Neural cell (in vitro differentiated cells): ENCODE measurements around the gene HIVEP2. TPM values are rescaled to one million over a fixed set of nuclear protein-coding genes. Genes with fewer than 3 reads are reported as not detected.

Experiments used
- H2AFZ ChIP-seq: fragments of 200-600, 300-800 bp; sonication (generic), shearing (Covaris generic); 2 replicates; pipeline ENCODE4 v1.6.0; 2014; ENCODE audit warnings: low read depth, mild to moderate bottlenecking, antibody characterized with exemption, low read length, moderate library complexity
- H3F3A ChIP-seq: fragments of 200-600 bp; shearing (Covaris generic); 2 replicates; pipeline ENCODE4 v1.6.1; 2016; ENCODE audit warnings: mild to moderate bottlenecking, moderate library complexity, mixed read lengths, antibody characterized with exemption, low read length; ENCODE audit not compliant: insufficient read depth, poor library complexity, severe bottlenecking
- H3K27ac ChIP-seq: fragments of 200-600, 300-800 bp; sonication (generic), shearing (Covaris generic); 2 replicates; pipeline ENCODE4 v1.5.1; 2014; ENCODE audit warnings: mild to moderate bottlenecking, low read length, moderate library complexity
- H3K27me3 ChIP-seq: fragments of 300-800, 200-600 bp; sonication (generic), shearing (Covaris generic); 2 replicates; pipeline ENCODE4 v1.6.0; 2014; ENCODE audit warnings: mild to moderate bottlenecking, low read depth, low read length, moderate library complexity; ENCODE audit not compliant: insufficient read depth
- H3K36me3 ChIP-seq: fragments of 300-800, 200-600 bp; sonication (generic), shearing (Covaris generic); 2 replicates; pipeline ENCODE4 v1.5.1; 2014; ENCODE audit warnings: mild to moderate bottlenecking, antibody characterized with exemption, low read length, moderate library complexity; ENCODE audit not compliant: insufficient read depth
- H3K4me2 ChIP-seq: fragments of 300-800, 200-600 bp; sonication (generic), shearing (Covaris generic); 2 replicates; pipeline ENCODE4 v1.6.0; 2014; ENCODE audit warnings: mild to moderate bottlenecking, low read length
- H3K4me3 ChIP-seq: fragments of 300-800, 200-600 bp; sonication (generic), shearing (Covaris generic); 2 replicates; pipeline ENCODE4 v1.5.1; 2014; ENCODE audit warnings: mild to moderate bottlenecking, low read length, moderate library complexity
- H3K79me2 ChIP-seq: fragments of 200-600 bp; shearing (Covaris generic); replicated peaks from 2 replicates; pipeline ENCODE4 v1.6.0; 2014; ENCODE audit warnings: mild to moderate bottlenecking, low read length, moderate library complexity; ENCODE audit not compliant: insufficient read depth
- H3K9ac ChIP-seq: fragments of 300-800, 200-600 bp; sonication (generic), shearing (Covaris generic); 2 replicates; pipeline ENCODE4 v1.6.1; 2016; ENCODE audit warnings: mild to moderate bottlenecking, low read length, mixed read lengths
- H3K9me2 ChIP-seq: fragments of 200-600 bp; shearing (Covaris generic); 2 replicates; pipeline ENCODE4 v1.6.1; 2016; ENCODE audit warnings: mild to moderate bottlenecking, low read length, mixed read lengths; ENCODE audit not compliant: insufficient read depth
- H3K9me3 ChIP-seq: fragments of 200-600, 300-800 bp; sonication (generic), shearing (Covaris generic); 2 replicates; pipeline ENCODE4 v1.6.1; 2016; ENCODE audit warnings: mild to moderate bottlenecking, mixed run types, low read length, moderate library complexity, mixed read lengths
- H4K20me1 ChIP-seq: fragments of 200-600 bp; shearing (Covaris generic); 2 replicates; pipeline ENCODE4 v1.6.1; 2016; ENCODE audit warnings: mild to moderate bottlenecking, mixed run types; ENCODE audit not compliant: insufficient read depth
- EP300 ChIP-seq: fragments of 450-650 bp; conservative IDR thresholded peaks from 2 replicates; pipeline ENCODE4 v1.6.1; 2014; ENCODE audit warnings: antibody characterized with exemption, mild to moderate bottlenecking, moderate library complexity; ENCODE audit not compliant: poor library complexity, severe bottlenecking
- EZH2 ChIP-seq: fragments of 200-600, 300-800 bp; shearing (Covaris generic), sonication (generic); IDR thresholded peaks from 2 replicates; pipeline ENCODE4 v1.6.1; 2014; ENCODE audit warnings: antibody characterized with exemption, low read length, borderline replicate concordance, mild to moderate bottlenecking; ENCODE audit not compliant: insufficient read depth, poor library complexity, severe bottlenecking
- MXI1 ChIP-seq: fragments of 450-650 bp; conservative IDR thresholded peaks from 2 replicates; pipeline ENCODE4 v1.6.1; 2014; ENCODE audit warnings: antibody characterized with exemption, mild to moderate bottlenecking; ENCODE audit not compliant: poor library complexity, severe bottlenecking
- POLR2AphosphoS5 ChIP-seq: IDR thresholded peaks from 2 replicates; pipeline ENCODE4 v1.6.1; 2012
- RAD21 ChIP-seq: fragments of 450-650 bp; conservative IDR thresholded peaks from 2 replicates; pipeline ENCODE4 v1.6.1; 2014; ENCODE audit warnings: antibody characterized with exemption, mild to moderate bottlenecking, moderate library complexity
- SMC3 ChIP-seq: fragments of 450-650 bp; conservative IDR thresholded peaks from 2 replicates; pipeline ENCODE4 v1.6.1; 2014; ENCODE audit warnings: antibody characterized with exemption, mild to moderate bottlenecking, moderate library complexity; ENCODE audit not compliant: poor library complexity
- TAF1 ChIP-seq: IDR thresholded peaks from 2 replicates; pipeline ENCODE4 v1.6.1; 2012; ENCODE audit warnings: low read depth
- polyA plus RNA-seq: library from polyadenylated mRNA; depleted of rRNA; stranded (reverse); fragments of >200 nt; gene quantifications from 2 replicates; pipeline ENCODE4 v1.2.3, GENCODE V29; 2014
- TF ChIP-seq, protein P1 (sequence below): IDR thresholded peaks from 2 replicates; pipeline ENCODE4 v1.6.1; 2012; ENCODE audit warnings: borderline replicate concordance
- TF ChIP-seq, protein P2 (sequence below): fragments of 450-650 bp; IDR thresholded peaks from 2 replicates; pipeline ENCODE4 v1.5.1; 2014; ENCODE audit warnings: antibody characterized with exemption, mild to moderate bottlenecking, moderate library complexity; ENCODE audit not compliant: poor library complexity, severe bottlenecking

Gene HIVEP2
- polyA plus RNA-seq, 1 donor from 2014 or later, result 6.0 TPM

DNA sequence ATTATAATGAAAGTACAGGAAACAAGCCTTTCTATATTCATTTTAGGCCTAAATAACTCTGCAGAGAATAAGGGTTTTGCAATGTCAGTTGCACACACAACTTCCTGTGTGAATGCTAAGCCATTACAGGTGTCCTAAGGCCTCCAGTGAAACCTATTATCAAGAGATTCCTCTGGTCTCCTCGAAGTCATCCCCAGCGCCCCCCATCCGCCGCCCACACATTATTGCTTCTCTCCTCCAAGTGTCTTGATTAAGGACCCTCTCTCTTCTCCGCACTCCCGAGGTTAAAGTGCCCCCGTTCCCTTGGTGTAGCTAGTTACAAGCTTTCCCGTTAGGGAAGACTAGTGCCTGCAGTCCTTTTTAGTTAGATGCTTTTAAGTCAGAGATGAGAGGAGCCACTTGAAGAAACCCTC lies 1.3 kb downstream of the HIVEP2 start:
- H3K4me2 ChIP-seq, result peak overlapping the region; percentile 75
- H3K27me3 ChIP-seq, result peaks cover 5% of the 10 kb centered on the region
- peaks cover 13% of the 10 kb centered on the region for H3F3A ChIP-seq
- H3K4me3 ChIP-seq, result peak overlapping the region; percentile 89
- peak overlapping the region; percentile 76 for H2AFZ ChIP-seq
- no peaks in the 10 kb centered on the region for H3K9me2 ChIP-seq
- peak overlapping the region; percentile 100 for H3K9ac ChIP-seq
- H3K36me3 ChIP-seq, result no peaks in the 10 kb centered on the region
- peak overlapping the region; percentile 99 for H3K27ac ChIP-seq
- peaks cover 40% of the 10 kb centered on the region for H3K79me2 ChIP-seq
- no peaks in the 10 kb centered on the region for H3K9me3 ChIP-seq
- no peak for TF ChIP-seq POLR2AphosphoS5
- TF ChIP-seq, protein P1, sequence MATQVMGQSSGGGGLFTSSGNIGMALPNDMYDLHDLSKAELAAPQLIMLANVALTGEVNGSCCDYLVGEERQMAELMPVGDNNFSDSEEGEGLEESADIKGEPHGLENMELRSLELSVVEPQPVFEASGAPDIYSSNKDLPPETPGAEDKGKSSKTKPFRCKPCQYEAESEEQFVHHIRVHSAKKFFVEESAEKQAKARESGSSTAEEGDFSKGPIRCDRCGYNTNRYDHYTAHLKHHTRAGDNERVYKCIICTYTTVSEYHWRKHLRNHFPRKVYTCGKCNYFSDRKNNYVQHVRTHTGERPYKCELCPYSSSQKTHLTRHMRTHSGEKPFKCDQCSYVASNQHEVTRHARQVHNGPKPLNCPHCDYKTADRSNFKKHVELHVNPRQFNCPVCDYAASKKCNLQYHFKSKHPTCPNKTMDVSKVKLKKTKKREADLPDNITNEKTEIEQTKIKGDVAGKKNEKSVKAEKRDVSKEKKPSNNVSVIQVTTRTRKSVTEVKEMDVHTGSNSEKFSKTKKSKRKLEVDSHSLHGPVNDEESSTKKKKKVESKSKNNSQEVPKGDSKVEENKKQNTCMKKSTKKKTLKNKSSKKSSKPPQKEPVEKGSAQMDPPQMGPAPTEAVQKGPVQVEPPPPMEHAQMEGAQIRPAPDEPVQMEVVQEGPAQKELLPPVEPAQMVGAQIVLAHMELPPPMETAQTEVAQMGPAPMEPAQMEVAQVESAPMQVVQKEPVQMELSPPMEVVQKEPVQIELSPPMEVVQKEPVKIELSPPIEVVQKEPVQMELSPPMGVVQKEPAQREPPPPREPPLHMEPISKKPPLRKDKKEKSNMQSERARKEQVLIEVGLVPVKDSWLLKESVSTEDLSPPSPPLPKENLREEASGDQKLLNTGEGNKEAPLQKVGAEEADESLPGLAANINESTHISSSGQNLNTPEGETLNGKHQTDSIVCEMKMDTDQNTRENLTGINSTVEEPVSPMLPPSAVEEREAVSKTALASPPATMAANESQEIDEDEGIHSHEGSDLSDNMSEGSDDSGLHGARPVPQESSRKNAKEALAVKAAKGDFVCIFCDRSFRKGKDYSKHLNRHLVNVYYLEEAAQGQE, result no peak
- TF ChIP-seq RAD21, result no peak
- TF ChIP-seq TAF1, result no peak
- TF ChIP-seq, protein P2, sequence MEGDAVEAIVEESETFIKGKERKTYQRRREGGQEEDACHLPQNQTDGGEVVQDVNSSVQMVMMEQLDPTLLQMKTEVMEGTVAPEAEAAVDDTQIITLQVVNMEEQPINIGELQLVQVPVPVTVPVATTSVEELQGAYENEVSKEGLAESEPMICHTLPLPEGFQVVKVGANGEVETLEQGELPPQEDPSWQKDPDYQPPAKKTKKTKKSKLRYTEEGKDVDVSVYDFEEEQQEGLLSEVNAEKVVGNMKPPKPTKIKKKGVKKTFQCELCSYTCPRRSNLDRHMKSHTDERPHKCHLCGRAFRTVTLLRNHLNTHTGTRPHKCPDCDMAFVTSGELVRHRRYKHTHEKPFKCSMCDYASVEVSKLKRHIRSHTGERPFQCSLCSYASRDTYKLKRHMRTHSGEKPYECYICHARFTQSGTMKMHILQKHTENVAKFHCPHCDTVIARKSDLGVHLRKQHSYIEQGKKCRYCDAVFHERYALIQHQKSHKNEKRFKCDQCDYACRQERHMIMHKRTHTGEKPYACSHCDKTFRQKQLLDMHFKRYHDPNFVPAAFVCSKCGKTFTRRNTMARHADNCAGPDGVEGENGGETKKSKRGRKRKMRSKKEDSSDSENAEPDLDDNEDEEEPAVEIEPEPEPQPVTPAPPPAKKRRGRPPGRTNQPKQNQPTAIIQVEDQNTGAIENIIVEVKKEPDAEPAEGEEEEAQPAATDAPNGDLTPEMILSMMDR, result no peak
- TF ChIP-seq MXI1, result no peak
- no peaks in the 10 kb centered on the region for H4K20me1 ChIP-seq

DNA sequence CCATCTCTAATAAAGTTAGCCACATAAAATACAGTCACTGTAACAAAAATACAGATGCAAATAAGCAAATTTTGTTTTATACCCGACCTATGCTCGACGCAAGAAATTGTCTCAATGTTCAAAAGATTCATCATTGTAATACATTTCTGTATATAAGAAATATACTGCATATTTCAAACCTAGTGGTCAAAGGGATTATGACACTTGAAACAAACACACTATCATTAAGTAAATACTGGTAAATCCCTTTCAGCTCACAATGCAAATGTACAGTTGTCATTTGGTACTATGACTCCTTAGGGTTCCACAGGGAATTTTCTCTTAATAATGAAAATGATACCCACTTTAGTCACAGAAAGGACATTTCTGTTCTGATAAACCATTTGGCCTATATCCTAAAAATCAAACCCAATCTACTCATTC lies 2.2 kb downstream of the HIVEP2 start:
- Histone ChIP-seq H3F3A (peaks cover 6% of the 10 kb centered on the region), H3K4me3 (peak overlapping the region; percentile 89), H3K79me2 (peaks cover 49% of the 10 kb centered on the region), H4K20me1 (no peaks in the 10 kb centered on the region), H3K4me2 (peak overlapping the region; percentile 75), H2AFZ (no peak overlapping the region), H3K9ac (peak overlapping the region; percentile 100), H3K9me3 (no peaks in the 10 kb centered on the region), H3K27me3 (peaks cover 5% of the 10 kb centered on the region), H3K27ac (peak overlapping the region; percentile 99), H3K9me2 (no peaks in the 10 kb centered on the region), H3K36me3 (no peaks in the 10 kb centered on the region)
- no peak for TF ChIP-seq SMC3
- no peak for TF ChIP-seq EZH2
- TF ChIP-seq, protein P2, result peak; percentile 65
- no peak for TF ChIP-seq EP300
- TF ChIP-seq TAF1, result no peak
- TF ChIP-seq RAD21, result peak; percentile 9
- TF ChIP-seq, protein P1, result no peak
